Liver (tissue), 9 donors: Measurements from ENCODE around the gene UMODL1. TPM values are rescaled to one million over a fixed set of nuclear protein-coding genes. Genes with fewer than 3 reads are reported as not detected.

Source experiments
- DNase-seq: peaks from one replicate; pipeline ENCODE4 v3.0.0-alpha.2; 2017; ENCODE audit warnings: low spot score
- H3K27ac ChIP-seq, 2 donors: one replicate each; pipeline ENCODE4 v1.7.0; 2013; ENCODE audit warnings: inconsistent platforms in 2 of 2, low read length in 2 of 2, control low read depth in 1 of 2, low read depth in 1 of 2, mild to moderate bottlenecking in 1 of 2
- H3K27me3 ChIP-seq, 4 donors: one replicate each; pipeline versions ENCODE4 v1.6.1 to v1.7.0; 2013; ENCODE audit warnings: low read length in 3 of 4, inconsistent platforms in 1 of 4, mild to moderate bottlenecking in 1 of 4, moderate library complexity in 1 of 4; ENCODE audit not compliant: control insufficient read depth in 4 of 4, insufficient read depth in 4 of 4
- H3K36me3 ChIP-seq, 4 donors: one replicate each; pipeline versions ENCODE4 v1.6.1 to v1.7.0; 2013; ENCODE audit warnings: low read length in 3 of 4, mild to moderate bottlenecking in 3 of 4, low read depth in 1 of 4, moderate library complexity in 1 of 4; ENCODE audit not compliant: control insufficient read depth in 4 of 4, insufficient read depth in 3 of 4
- H3K4me1 ChIP-seq, 4 donors: one replicate each; pipeline versions ENCODE4 v1.6.1 to v1.7.0; 2013; ENCODE audit warnings: low read length in 3 of 4, mild to moderate bottlenecking in 3 of 4, moderate library complexity in 1 of 4; ENCODE audit not compliant: control insufficient read depth in 4 of 4, insufficient read depth in 4 of 4
- H3K4me3 ChIP-seq, 3 donors: one replicate each; pipeline versions ENCODE4 v1.6.1 to v1.7.0; 2013; ENCODE audit warnings: low read length in 3 of 3, control low read depth in 1 of 3, low read depth in 1 of 3, mild to moderate bottlenecking in 1 of 3
- H3K9ac ChIP-seq, 2 donors: one replicate each; pipeline ENCODE4 v1.7.0; 2013; ENCODE audit warnings: low read length in 2 of 2, mild to moderate bottlenecking in 2 of 2, moderate library complexity in 2 of 2, control low read depth in 1 of 2, low read depth in 1 of 2
- H3K9me3 ChIP-seq, 4 donors: one replicate each; pipeline versions ENCODE4 v1.6.1 to v1.7.0; 2013; ENCODE audit warnings: low read length in 3 of 4; ENCODE audit not compliant: control insufficient read depth in 4 of 4
- ATF3 ChIP-seq: IDR thresholded peaks from 2 replicates; pipeline ENCODE4 v1.6.1; 2016; ENCODE audit warnings: antibody characterized with exemption
- EGR1 ChIP-seq, 2 donors: IDR thresholded peaks; 2 replicates each; pipeline ENCODE4 v1.6.1; 2016 to 2018; ENCODE audit warnings: antibody characterized with exemption in 2 of 2, low read depth in 2 of 2
- FOXA1 ChIP-seq: IDR thresholded peaks from 2 replicates; pipeline ENCODE4 v1.6.1; 2016; ENCODE audit warnings: antibody characterized with exemption
- FOXA2 ChIP-seq: IDR thresholded peaks from 2 replicates; pipeline ENCODE4 v1.6.1; 2016; ENCODE audit warnings: antibody characterized with exemption
- GABPA ChIP-seq, 2 donors: IDR thresholded peaks in 1 of 2; conservative IDR thresholded peaks in 1 of 2; 2 replicates each; pipeline ENCODE4 v1.6.1; 2016; ENCODE audit warnings: antibody characterized with exemption in 2 of 2, mild to moderate bottlenecking in 1 of 2, moderate library complexity in 1 of 2
- HNF4A ChIP-seq, 2 donors: conservative IDR thresholded peaks; 2 replicates each; pipeline ENCODE4 v1.6.1; 2016; ENCODE audit warnings: antibody characterized with exemption in 2 of 2, mild to moderate bottlenecking in 2 of 2
- HNF4G ChIP-seq: IDR thresholded peaks from 2 replicates; pipeline ENCODE4 v1.6.1; 2016; ENCODE audit warnings: antibody characterized with exemption
- JUND ChIP-seq, 2 donors: IDR thresholded peaks; 2 replicates each; pipeline ENCODE4 v1.6.1; 2016; ENCODE audit warnings: antibody characterized with exemption in 2 of 2
- MAX ChIP-seq: IDR thresholded peaks from 2 replicates; pipeline ENCODE4 v1.6.1; 2016; ENCODE audit warnings: antibody characterized with exemption
- NR2F2 ChIP-seq: IDR thresholded peaks from 2 replicates; pipeline ENCODE4 v1.6.1; 2016; ENCODE audit warnings: antibody characterized with exemption
- RAD21 ChIP-seq, 2 donors: IDR thresholded peaks; 2 replicates each; pipeline ENCODE4 v1.6.1; 2016; ENCODE audit warnings: antibody characterized with exemption in 2 of 2, mild to moderate bottlenecking in 2 of 2
- REST ChIP-seq: IDR thresholded peaks from 2 replicates; pipeline ENCODE4 v1.6.1; 2016; ENCODE audit warnings: antibody characterized with exemption, mild to moderate bottlenecking
- RXRA ChIP-seq, 2 donors: IDR thresholded peaks; 2 replicates each; pipeline ENCODE4 v1.6.1; 2017 to 2018; ENCODE audit warnings: antibody characterized with exemption in 2 of 2, mild to moderate bottlenecking in 1 of 2
- SP1 ChIP-seq: IDR thresholded peaks from 2 replicates; pipeline ENCODE4 v1.6.1; 2018; ENCODE audit warnings: antibody characterized with exemption, mild to moderate bottlenecking
- TAF1 ChIP-seq: conservative IDR thresholded peaks from 2 replicates; pipeline ENCODE4 v1.6.1; 2016; ENCODE audit warnings: antibody characterized with exemption, mild to moderate bottlenecking
- YY1 ChIP-seq: IDR thresholded peaks from 2 replicates; pipeline ENCODE4 v1.6.1; 2016; ENCODE audit warnings: antibody characterized with exemption, mild to moderate bottlenecking
- WGBS: extraction: QIAGEN DNeasy Blood & Tissue Kit; methylation state at CpG from one replicate; pipeline ENCODE4 v1.1.7; 2013; 5-methylcytosine and 5-hydroxymethylcytosine counted together
- polyA plus RNA-seq, 2 donors: library from polyadenylated mRNA; stranded (reverse) in 1 of 2; unstranded in 1 of 2; fragments of 200-250 nt in 1 of 2; fragments of >200 nt in 1 of 2; fragmentation: Nextera tagmentation in 1 of 2; extraction: Ambion mirVana in 1 of 2; gene quantifications; one replicate each; pipeline versions ENCODE4 v1.2.1 to v1.2.3, GENCODE V29; 2013 to 2015
- total RNA-seq, 2 donors: library from RNA; depleted of rRNA; stranded (reverse); fragments of >200 nt; gene quantifications; one replicate each; pipeline ENCODE4 v1.2.3, GENCODE V29; 2014
- TF ChIP-seq, protein P1 (sequence below): fragments of 150-350 bp; IDR thresholded peaks from 2 replicates; pipeline ENCODE4 v1.5.1; 2017; ENCODE audit warnings: improper control_type of control experiment, low read depth, low read length; ENCODE audit not compliant: missing input control
- TF ChIP-seq, protein P2 (sequence below): IDR thresholded peaks from 2 replicates; pipeline ENCODE4 v1.6.1; 2016; ENCODE audit warnings: antibody characterized with exemption
- donor health status: healthy.
- donor health status: healthy.
- donor health status: healthy.
- donor health status: healthy.
- donor health status: healthy.

Gene UMODL1
- total and polyA plus RNA-seq, 4 donors: 0.08 to 0.14 (median 0.08) TPM; not detected in 1

- Histone ChIP-seq H3K4me3 (no peak overlapping the region), H3K36me3 (no peaks in the 10 kb centered on the region), H3K9ac (no peak overlapping the region), H3K27me3 (peaks cover 0 to 8% (median 3%) of the 10 kb centered on the region in 4 donors), H3K9me3 (no peaks in the 10 kb centered on the region), H3K4me1 (peaks cover 0 to 3% (median under 1%) of the 10 kb centered on the region in 4 donors), H3K27ac (no peak overlapping the region)
- WGBS: 24% methylated on average over 15 of the region's 15 CpGs
- TF ChIP-seq RAD21 (IDR thresholded peaks at IDR 0.05) (peak; percentile 98), REST (no peak), JUND (IDR thresholded peaks at IDR 0.05) (no peak)
- TF ChIP-seq, protein P1, sequence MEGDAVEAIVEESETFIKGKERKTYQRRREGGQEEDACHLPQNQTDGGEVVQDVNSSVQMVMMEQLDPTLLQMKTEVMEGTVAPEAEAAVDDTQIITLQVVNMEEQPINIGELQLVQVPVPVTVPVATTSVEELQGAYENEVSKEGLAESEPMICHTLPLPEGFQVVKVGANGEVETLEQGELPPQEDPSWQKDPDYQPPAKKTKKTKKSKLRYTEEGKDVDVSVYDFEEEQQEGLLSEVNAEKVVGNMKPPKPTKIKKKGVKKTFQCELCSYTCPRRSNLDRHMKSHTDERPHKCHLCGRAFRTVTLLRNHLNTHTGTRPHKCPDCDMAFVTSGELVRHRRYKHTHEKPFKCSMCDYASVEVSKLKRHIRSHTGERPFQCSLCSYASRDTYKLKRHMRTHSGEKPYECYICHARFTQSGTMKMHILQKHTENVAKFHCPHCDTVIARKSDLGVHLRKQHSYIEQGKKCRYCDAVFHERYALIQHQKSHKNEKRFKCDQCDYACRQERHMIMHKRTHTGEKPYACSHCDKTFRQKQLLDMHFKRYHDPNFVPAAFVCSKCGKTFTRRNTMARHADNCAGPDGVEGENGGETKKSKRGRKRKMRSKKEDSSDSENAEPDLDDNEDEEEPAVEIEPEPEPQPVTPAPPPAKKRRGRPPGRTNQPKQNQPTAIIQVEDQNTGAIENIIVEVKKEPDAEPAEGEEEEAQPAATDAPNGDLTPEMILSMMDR: peak; percentile 97
- DNase-seq: peak; percentile 76
Measured at GRCh38 chr21:42117229-42117966, 46.3 kb downstream of the UMODL1 start.

DNA sequence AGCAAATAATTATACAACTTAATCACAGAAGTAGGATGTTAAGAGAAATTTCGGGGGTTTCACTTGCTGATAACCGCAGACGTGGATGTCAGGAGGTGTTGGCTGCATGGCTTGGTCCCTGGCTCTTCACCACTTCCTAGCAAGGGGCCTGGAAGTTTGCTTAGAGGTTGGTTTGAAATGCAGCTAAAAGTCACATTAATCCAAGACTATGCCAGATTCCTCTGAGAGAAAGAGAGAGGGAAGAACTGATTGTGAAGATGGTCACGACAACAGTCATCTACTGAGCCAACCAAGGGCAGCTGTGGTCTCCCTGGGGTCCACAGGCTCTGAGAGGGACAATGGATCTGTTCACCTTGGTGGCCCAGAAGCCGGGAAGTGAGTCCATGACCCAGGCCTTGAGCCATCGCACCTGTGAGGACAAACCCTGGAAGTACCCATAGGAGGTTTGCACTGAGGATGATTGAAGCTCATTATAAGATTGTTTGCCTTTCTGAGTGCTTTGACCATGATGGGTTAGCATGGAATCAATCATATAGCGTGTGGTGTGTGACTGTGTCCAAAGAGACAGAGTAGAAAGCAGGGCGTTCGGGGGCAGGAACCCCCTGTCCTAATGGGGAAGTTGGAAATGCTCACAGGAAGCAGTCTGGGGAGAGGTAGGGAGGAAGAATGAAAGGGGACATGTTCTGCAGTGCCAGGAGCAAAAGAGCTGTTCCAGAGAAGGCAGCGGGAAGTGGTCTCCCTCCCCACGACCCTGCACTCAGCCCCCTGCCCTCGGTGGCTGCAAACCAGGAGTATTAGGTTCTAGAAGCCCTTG is 47.1 kb downstream of the UMODL1 start:
- peaks cover 0 to 9% (median 3%) of the 10 kb centered on the region in 4 donors for H3K27me3 ChIP-seq
- no peak overlapping the region for H3K27ac ChIP-seq
- H3K36me3 ChIP-seq: no peaks in the 10 kb centered on the region
- 68% methylated on average over 12 of the region's 12 CpGs for WGBS
- H3K4me1 ChIP-seq: peaks cover 0 to 3% (median under 1%) of the 10 kb centered on the region in 4 donors
- no peak for DNase-seq
- no peak overlapping the region for H3K4me3 ChIP-seq
- no peaks in the 10 kb centered on the region for H3K9me3 ChIP-seq
- H3K9ac ChIP-seq: no peak overlapping the region
- no peak for TF ChIP-seq FOXA2
- TF ChIP-seq HNF4A (conservative IDR thresholded peaks at IDR 0.05): no peak
- TF ChIP-seq HNF4G: no peak
- TF ChIP-seq FOXA1: no peak
- TF ChIP-seq, protein P1: no peak
- TF ChIP-seq RAD21 (IDR thresholded peaks at IDR 0.05): no peak
- TF ChIP-seq RXRA (IDR thresholded peaks at IDR 0.05): no peak
- no peak for TF ChIP-seq EGR1 (IDR thresholded peaks at IDR 0.05; ENCODE audit: low read depth in 2 of 2)
- no peak for TF ChIP-seq NR2F2
- TF ChIP-seq JUND (IDR thresholded peaks at IDR 0.05): no peak
- no peak for TF ChIP-seq TAF1
- no peak for TF ChIP-seq ATF3
- TF ChIP-seq MAX: no peak
- no peak for TF ChIP-seq GABPA (IDR thresholded peaks at IDR 0.05 in 1 of 2, conservative IDR thresholded peaks at IDR 0.05 in 1 of 2)
- no peak for TF ChIP-seq YY1
- no peak for TF ChIP-seq SP1
- TF ChIP-seq, protein P2, sequence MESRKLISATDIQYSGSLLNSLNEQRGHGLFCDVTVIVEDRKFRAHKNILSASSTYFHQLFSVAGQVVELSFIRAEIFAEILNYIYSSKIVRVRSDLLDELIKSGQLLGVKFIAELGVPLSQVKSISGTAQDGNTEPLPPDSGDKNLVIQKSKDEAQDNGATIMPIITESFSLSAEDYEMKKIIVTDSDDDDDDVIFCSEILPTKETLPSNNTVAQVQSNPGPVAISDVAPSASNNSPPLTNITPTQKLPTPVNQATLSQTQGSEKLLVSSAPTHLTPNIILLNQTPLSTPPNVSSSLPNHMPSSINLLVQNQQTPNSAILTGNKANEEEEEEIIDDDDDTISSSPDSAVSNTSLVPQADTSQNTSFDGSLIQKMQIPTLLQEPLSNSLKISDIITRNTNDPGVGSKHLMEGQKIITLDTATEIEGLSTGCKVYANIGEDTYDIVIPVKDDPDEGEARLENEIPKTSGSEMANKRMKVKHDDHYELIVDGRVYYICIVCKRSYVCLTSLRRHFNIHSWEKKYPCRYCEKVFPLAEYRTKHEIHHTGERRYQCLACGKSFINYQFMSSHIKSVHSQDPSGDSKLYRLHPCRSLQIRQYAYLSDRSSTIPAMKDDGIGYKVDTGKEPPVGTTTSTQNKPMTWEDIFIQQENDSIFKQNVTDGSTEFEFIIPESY: no peak
